HPDE6-E6E7 (cell line): ENCODE results near the gene NFIA.
A peak's percentile ranks its signal among the peaks of the same experiment; 100 is the strongest.

Experiments used
- DNase-seq: peaks from one replicate; pipeline ENCODE4 v3.0.0; 2011; ENCODE audit warnings: missing footprints; ENCODE audit errors: extremely low spot score

NFIA gene

GRCh38 chr1:61494000-61494399, 411.6 kb downstream of the NFIA start:
- no peak for DNase-seq

GRCh38 chr1:61496501-61496900, 414.1 kb downstream of the NFIA start:
- peak; percentile 60 for DNase-seq

GRCh38 chr1:61497013-61497412, 414.7 kb downstream of the NFIA start:
- DNase-seq, result no peak

GRCh38 chr1:61498342-61498741, 416.0 kb downstream of the NFIA start:
- peak; percentile 34 for DNase-seq

- no peak for DNase-seq
Measured at GRCh38 chr1:61501971-61502916, 419.9 kb downstream of the NFIA start.

GRCh38 chr1:61504305-61504704, 421.9 kb downstream of the NFIA start:
- no peak for DNase-seq

- DNase-seq, result peak; percentile 40
Measured at GRCh38 chr1:61504852-61505390, 422.6 kb downstream of the NFIA start.

- DNase-seq, result no peak
Measured at GRCh38 chr1:61506236-61506635, 423.9 kb downstream of the NFIA start.

GRCh38 chr1:61506944-61507500, 424.7 kb downstream of the NFIA start:
- DNase-seq, result no peak
